ENCODE measurements around the gene RBM20. TPM values are rescaled to one million over a fixed set of nuclear protein-coding genes. Genes with fewer than 3 reads are reported as not detected.

RBM20 gene
- total and polyA plus RNA-seq, 2 experiments from 2014 or later: 0.05 to 0.17 TPM

DNA sequence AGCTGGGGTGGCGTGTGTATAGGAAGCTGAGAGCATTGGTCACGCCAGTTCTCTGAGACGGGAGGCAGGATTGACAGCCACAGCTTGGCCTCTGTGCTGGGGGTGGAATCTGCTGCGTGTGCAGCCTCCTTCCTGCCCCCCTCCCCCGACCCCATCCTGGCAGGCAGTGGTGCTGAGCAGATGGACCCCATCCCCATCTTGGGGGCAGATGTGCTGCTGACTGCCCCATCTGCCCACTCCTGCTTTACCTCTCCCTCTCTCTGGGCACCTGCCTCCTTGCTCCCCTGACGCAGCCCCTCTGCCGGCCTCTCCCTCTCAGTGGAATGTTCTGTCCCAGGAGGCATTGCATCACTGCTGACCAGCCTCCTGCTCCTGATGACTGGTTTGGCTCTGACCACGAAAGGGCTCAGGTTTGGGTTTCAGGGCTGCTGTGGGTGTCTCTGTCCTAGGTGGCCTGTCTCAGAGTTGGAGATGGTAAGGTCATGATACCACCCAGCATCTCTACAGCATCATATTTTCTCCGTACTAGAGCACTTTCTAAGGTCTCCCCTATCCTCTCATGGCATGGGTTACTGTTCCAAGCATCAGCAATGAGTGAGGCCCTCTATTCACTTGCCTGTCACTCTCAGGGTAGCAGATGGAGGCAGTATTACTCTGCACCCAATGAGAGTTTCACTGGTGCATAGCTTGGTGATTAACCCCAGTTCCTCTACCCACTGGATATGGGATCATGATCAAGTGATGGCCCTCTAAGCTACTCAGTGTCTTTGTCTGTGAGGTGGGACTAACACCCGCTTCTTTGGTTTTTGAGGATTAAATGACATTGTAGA lies 81.9 kb downstream of the RBM20 start:
- no peaks in the 10 kb centered on the region for H4K20me1 ChIP-seq (replicated peaks; ENCODE audit: insufficient read depth)
- Mint-ChIP-seq H3K9me3 (no peaks in the 10 kb centered on the region), H3K27me3 (ENCODE audit: insufficient read depth, low read depth, poor library complexity) (peaks cover 2% of the 10 kb centered on the region), H3K4me1 (peaks cover 13% of the 10 kb centered on the region; the same call in 2 of the 3 replicates), H3K27ac (no peak overlapping the region), H3K36me3 (ENCODE audit: low read depth) (no peaks in the 10 kb centered on the region), H3K4me3 (no peak overlapping the region)
- H3K4me3 ChIP-seq: no peak overlapping the region
- H3K27me3 ChIP-seq (ENCODE audit: insufficient read depth): no peaks in the 10 kb centered on the region
- DNase-seq (ENCODE audit: low spot score) (peak; percentile 19), ATAC-seq (peak; percentile 62)
- H3K36me3 ChIP-seq (ENCODE audit: insufficient read depth): no peaks in the 10 kb centered on the region
- no peaks in the 10 kb centered on the region for H3K79me2 ChIP-seq (replicated peaks; ENCODE audit: insufficient read depth)
- H3K4me2 ChIP-seq: no peak overlapping the region
- TF ChIP-seq REST (IDR thresholded peaks at IDR 0.05; ENCODE audit: unreplicated experiment) (no peak), ZNF462 (CRISPR knock-in tag; IDR thresholded peaks at IDR 0.05) (no peak), NANOG (IDR thresholded peaks at IDR 0.05; ENCODE audit: borderline replicate concordance) (no peak), JUNB (IDR thresholded peaks at IDR 0.05; ENCODE audit: unreplicated experiment) (no peak), ZNF331 (CRISPR knock-in tag; IDR thresholded peaks at IDR 0.05; ENCODE audit: low read depth) (no peak), EZH2phosphoT487 (IDR thresholded peaks at IDR 0.05; ENCODE audit: unreplicated experiment) (no peak), ZNF114 (CRISPR knock-in tag; IDR thresholded peaks at IDR 0.05) (no peak), EZH2 (IDR thresholded peaks at IDR 0.05; ENCODE audit: low read depth, unreplicated experiment) (no peak), STAT1 (IDR thresholded peaks at IDR 0.05; ENCODE audit: unreplicated experiment) (no peak), CREB1 (CRISPR knock-in tag; IDR thresholded peaks at IDR 0.05; ENCODE audit: low read depth) (no peak), POLR2AphosphoS5 (IDR thresholded peaks at IDR 0.05; ENCODE audit: low read depth) (no peak)
- TF ChIP-seq, protein P1, sequence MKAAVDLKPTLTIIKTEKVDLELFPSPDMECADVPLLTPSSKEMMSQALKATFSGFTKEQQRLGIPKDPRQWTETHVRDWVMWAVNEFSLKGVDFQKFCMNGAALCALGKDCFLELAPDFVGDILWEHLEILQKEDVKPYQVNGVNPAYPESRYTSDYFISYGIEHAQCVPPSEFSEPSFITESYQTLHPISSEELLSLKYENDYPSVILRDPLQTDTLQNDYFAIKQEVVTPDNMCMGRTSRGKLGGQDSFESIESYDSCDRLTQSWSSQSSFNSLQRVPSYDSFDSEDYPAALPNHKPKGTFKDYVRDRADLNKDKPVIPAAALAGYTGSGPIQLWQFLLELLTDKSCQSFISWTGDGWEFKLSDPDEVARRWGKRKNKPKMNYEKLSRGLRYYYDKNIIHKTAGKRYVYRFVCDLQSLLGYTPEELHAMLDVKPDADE (IDR thresholded peaks at IDR 0.05): no peak
- TF ChIP-seq, protein P2, sequence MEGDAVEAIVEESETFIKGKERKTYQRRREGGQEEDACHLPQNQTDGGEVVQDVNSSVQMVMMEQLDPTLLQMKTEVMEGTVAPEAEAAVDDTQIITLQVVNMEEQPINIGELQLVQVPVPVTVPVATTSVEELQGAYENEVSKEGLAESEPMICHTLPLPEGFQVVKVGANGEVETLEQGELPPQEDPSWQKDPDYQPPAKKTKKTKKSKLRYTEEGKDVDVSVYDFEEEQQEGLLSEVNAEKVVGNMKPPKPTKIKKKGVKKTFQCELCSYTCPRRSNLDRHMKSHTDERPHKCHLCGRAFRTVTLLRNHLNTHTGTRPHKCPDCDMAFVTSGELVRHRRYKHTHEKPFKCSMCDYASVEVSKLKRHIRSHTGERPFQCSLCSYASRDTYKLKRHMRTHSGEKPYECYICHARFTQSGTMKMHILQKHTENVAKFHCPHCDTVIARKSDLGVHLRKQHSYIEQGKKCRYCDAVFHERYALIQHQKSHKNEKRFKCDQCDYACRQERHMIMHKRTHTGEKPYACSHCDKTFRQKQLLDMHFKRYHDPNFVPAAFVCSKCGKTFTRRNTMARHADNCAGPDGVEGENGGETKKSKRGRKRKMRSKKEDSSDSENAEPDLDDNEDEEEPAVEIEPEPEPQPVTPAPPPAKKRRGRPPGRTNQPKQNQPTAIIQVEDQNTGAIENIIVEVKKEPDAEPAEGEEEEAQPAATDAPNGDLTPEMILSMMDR (conservative IDR thresholded peaks at IDR 0.05; ENCODE audit: low read depth in 2 of 2): no peak
- H2AFZ ChIP-seq: peak overlapping the region; percentile 66
- peaks cover 19% of the 10 kb centered on the region; the same call in 1 of the 2 replicates for H3K4me1 ChIP-seq (ENCODE audit: insufficient read depth)
- no peaks in the 10 kb centered on the region for H3K9me2 ChIP-seq (ENCODE audit: insufficient read depth)
- H3F3A ChIP-seq (replicated peaks; ENCODE audit: low read depth): no peaks in the 10 kb centered on the region
- no peak overlapping the region for H3K27ac ChIP-seq (ENCODE audit: low read depth)

Measured in GM23338 (cell line).